IMR-90 (cell line): Measurements from ENCODE around the gene EPPIN. TPM values are rescaled to one million over a fixed set of nuclear protein-coding genes. Genes with fewer than 3 reads are reported as not detected.

Source experiments
- ATAC-seq: fragments of 200-7000 bp; cut with Tn5 transposase; 2 replicates; pipeline ENCODE4 v1.9.1; 2020; ENCODE audit warnings: low read depth, mild to moderate bottlenecking, moderate library complexity
- BruUV-seq: library from RNA; stranded (reverse); fragments of 400-500 nt; replicated peaks from 2 replicates; lab custom pipeline; 2021; lab: Mats Ljungman, UMichigan
- CTCF ChIA-PET: fragments of 300-600 bp; formaldehyde crosslinking; extraction: SDS; loops from one replicate; lab custom pipeline; 2021; ENCODE audit warnings: antibody characterized with exemption; lab: Yijun Ruan, JAX
- POLR2A ChIA-PET: fragments of 300-600 bp; sonication (Branson Sonifier 250); formaldehyde crosslinking; loops from one replicate; lab custom pipeline; 2022; ENCODE audit warnings: antibody characterized with exemption; ENCODE audit not compliant: unreplicated experiment; lab: Charles Lee
- DNase-seq: peaks from one replicate; pipeline ENCODE4 v3.0.0; 2013
- H2AFZ ChIP-seq: replicated peaks from 2 replicates; pipeline ENCODE3; 2013; ENCODE audit warnings: low read length, mild to moderate bottlenecking; ENCODE audit not compliant: poor library complexity
- H2AK5ac ChIP-seq: 2 replicates; pipeline ENCODE4 v1.6.1; 2013; ENCODE audit warnings: low read depth, low read length, inconsistent platforms
- H2AK9ac ChIP-seq: replicated peaks from 2 replicates; pipeline ENCODE3; 2013; ENCODE audit warnings: mild to moderate bottlenecking, low read depth, low read length, moderate library complexity; ENCODE audit not compliant: poor library complexity
- H2BK120ac ChIP-seq: 2 replicates; pipeline ENCODE4 v1.6.1; 2013; ENCODE audit warnings: low read depth, low read length, inconsistent platforms
- H2BK15ac ChIP-seq: 3 replicates; pipeline ENCODE4 v1.6.1; 2013; ENCODE audit warnings: low read depth, low read length, inconsistent platforms
- H2BK20ac ChIP-seq: 2 replicates; pipeline ENCODE4 v1.6.1; 2013; ENCODE audit warnings: low read depth, mild to moderate bottlenecking, inconsistent platforms, low read length, moderate library complexity
- H2BK5ac ChIP-seq: 2 replicates; pipeline ENCODE4 v1.6.1; 2013; ENCODE audit warnings: mild to moderate bottlenecking, low read depth, low read length, inconsistent platforms; ENCODE audit not compliant: poor library complexity, severe bottlenecking
- H3K14ac ChIP-seq: replicated peaks from 2 replicates; pipeline ENCODE4 v1.6.1; 2013; ENCODE audit warnings: low read depth, low read length, inconsistent platforms
- H3K18ac ChIP-seq: 2 replicates; pipeline ENCODE4 v1.6.1; 2013; ENCODE audit warnings: low read depth, low read length, control low read depth
- H3K23ac ChIP-seq: 2 replicates; pipeline ENCODE4 v1.6.1; 2013; ENCODE audit warnings: low read depth, low read length, inconsistent platforms
- H3K27ac ChIP-seq: 2 replicates; pipeline ENCODE4 v1.5.1; 2013; ENCODE audit warnings: mild to moderate bottlenecking, control low read depth, low read length; ENCODE audit not compliant: insufficient read depth
- H3K27me3 ChIP-seq: 2 replicates; pipeline ENCODE4 v1.6.1; 2013; ENCODE audit warnings: low read length; ENCODE audit not compliant: control insufficient read depth, insufficient read depth
- H3K36me3 ChIP-seq: 2 replicates; pipeline ENCODE4 v1.6.1; 2013; ENCODE audit warnings: low read length, mixed read lengths; ENCODE audit not compliant: control insufficient read depth, insufficient read depth
- H3K4ac ChIP-seq: 2 replicates; pipeline ENCODE4 v1.6.1; 2013; ENCODE audit warnings: low read depth, low read length, inconsistent platforms
- H3K4me1 ChIP-seq: 2 replicates; pipeline ENCODE4 v1.6.1; 2013; ENCODE audit warnings: low read length, mixed read lengths; ENCODE audit not compliant: control insufficient read depth, insufficient read depth
- H3K4me2 ChIP-seq: 2 replicates; pipeline ENCODE4 v1.6.1; 2013; ENCODE audit warnings: low read depth, mild to moderate bottlenecking, control low read depth, low read length, moderate library complexity
- H3K4me3 ChIP-seq: 2 replicates; pipeline ENCODE4 v1.5.1; 2013; ENCODE audit warnings: low read depth, mild to moderate bottlenecking, control low read depth, low read length, moderate library complexity; ENCODE audit not compliant: insufficient read depth
- H3K56ac ChIP-seq: 2 replicates; pipeline ENCODE4 v1.6.1; 2013; ENCODE audit warnings: low read length, inconsistent platforms; ENCODE audit not compliant: insufficient read depth; ENCODE audit errors: extremely low read depth
- H3K79me1 ChIP-seq, 2 experiments: 2 replicates each; pipeline ENCODE4 v1.6.1; 2013; ENCODE audit warnings: low read length in 2 of 2, inconsistent platforms in 1 of 2, low read depth in 1 of 2
- H3K9ac ChIP-seq: 2 replicates; pipeline ENCODE4 v1.6.1; 2013; ENCODE audit warnings: low read depth, low read length, control low read depth
- H3K9me1 ChIP-seq: 2 replicates; pipeline ENCODE4 v1.6.1; 2013; ENCODE audit warnings: low read length, inconsistent platforms; ENCODE audit not compliant: insufficient read depth
- H3K9me3 ChIP-seq: 2 replicates; pipeline ENCODE4 v1.6.1; 2013; ENCODE audit warnings: low read length; ENCODE audit not compliant: control insufficient read depth, insufficient read depth
- H4K20me1 ChIP-seq: 2 replicates; pipeline ENCODE4 v1.6.1; 2013; ENCODE audit warnings: low read length, inconsistent platforms; ENCODE audit not compliant: insufficient read depth
- H4K5ac ChIP-seq: 2 replicates; pipeline ENCODE4 v1.6.1; 2013; ENCODE audit warnings: mild to moderate bottlenecking, low read depth, low read length, control low read depth
- H4K8ac ChIP-seq, 2 experiments: 2 replicates each; pipeline ENCODE4 v1.6.1; 2013; ENCODE audit warnings: low read depth in 2 of 2, low read length in 2 of 2, control low read depth in 1 of 2, inconsistent platforms in 1 of 2
- H4K91ac ChIP-seq: 2 replicates; pipeline ENCODE4 v1.6.1; 2013; ENCODE audit warnings: low read depth, low read length, inconsistent platforms; ENCODE audit not compliant: insufficient read depth
- FOS ChIP-seq: fragments of 150-350 bp; IDR thresholded peaks from 2 replicates; pipeline ENCODE4 v1.6.1; 2016; ENCODE audit warnings: low read depth, low read length
- MAFK ChIP-seq: IDR thresholded peaks from 2 replicates; pipeline ENCODE4 v1.6.1; 2012; ENCODE audit warnings: low read depth, low read length, improper control_type of control experiment
- MAZ ChIP-seq: IDR thresholded peaks from 2 replicates; pipeline ENCODE4 v1.6.1; 2012; ENCODE audit warnings: low read depth, mild to moderate bottlenecking, low read length, improper control_type of control experiment, moderate library complexity, borderline replicate concordance
- RCOR1 ChIP-seq: IDR thresholded peaks from 2 replicates; pipeline ENCODE4 v1.6.1; 2012; ENCODE audit warnings: mild to moderate bottlenecking, low read length, improper control_type of control experiment; ENCODE audit not compliant: insufficient replicate concordance
- USF2 ChIP-seq: fragments of 150-350 bp; IDR thresholded peaks from 2 replicates; pipeline ENCODE4 v1.6.1; 2017; ENCODE audit warnings: mild to moderate bottlenecking, antibody characterized with exemption, low read length, low read depth
- WGBS, 2 experiments: methylation state at CpG; one replicate each; pipeline versions ENCODE4 v1.1.5 to v1.1.7; 2013; ENCODE audit warnings: missing lambda C conversion rate in 2 of 2; ENCODE audit not compliant: insufficient read length in 1 of 2; ENCODE audit errors: extremely low coverage in 2 of 2; 5-methylcytosine and 5-hydroxymethylcytosine counted together
- dilution Hi-C: fragments of 300-500 bp; cut with HindIII; formaldehyde crosslinking; loops from one replicate; pipeline ENCODE4 v1.14.3; 2018; ENCODE audit warnings: low sequenced_read_pairs; ENCODE audit not compliant: unreplicated experiment
- in situ Hi-C: fragments of 300-500 bp; cut with MboI; formaldehyde crosslinking; loops from 3 replicates; pipeline ENCODE4 v1.14.3; 2019; ENCODE audit warnings: low sequenced_read_pairs, inconsistent platforms, mixed read lengths
- intact Hi-C: fragments of 100-400 bp; cut with micrococcal nuclease; formaldehyde crosslinking; loops from 2 replicates; pipeline ENCODE4 v1.10.0; 2022
- polyA plus RNA-seq, 3 experiments: library from polyadenylated mRNA; depleted of rRNA; stranded (reverse); fragments of >200 nt; gene quantifications; 2 replicates each; pipeline ENCODE4 v1.2.3, GENCODE V29; 2012; ENCODE audit warnings: low replicate concordance in 1 of 3
- total RNA-seq: library from RNA; depleted of rRNA; stranded (reverse); fragments of >200 nt; gene quantifications from 2 replicates; pipeline ENCODE4 v1.2.3, GENCODE V29; 2012

EPPIN gene
- total and polyA plus RNA-seq, 2 of the 4 experiments (the other 2 are of a cell fraction) = not detected

GRCh38 chr20:45583502-45583901, 36.3 kb upstream of the EPPIN start:
- Histone ChIP-seq H3K4me1 (no peaks in the 10 kb centered on the region), H3K9me1 (no peaks in the 10 kb centered on the region), H2AK9ac (no peak overlapping the region), H3K4me3 (no peak overlapping the region), H3K9ac (no peak overlapping the region), H4K91ac (no peak overlapping the region), H2BK15ac (no peak overlapping the region), H3K18ac (no peak overlapping the region), H3K9me3 (no peaks in the 10 kb centered on the region), H2BK120ac (no peak overlapping the region), H3K27me3 (no peaks in the 10 kb centered on the region), H2AK5ac (no peak overlapping the region), H2AFZ (no peak overlapping the region), H2BK5ac (no peak overlapping the region), H4K8ac (no peak overlapping the region), H3K4ac (no peak overlapping the region), H3K27ac (no peak overlapping the region), H4K20me1 (no peaks in the 10 kb centered on the region), H3K36me3 (no peaks in the 10 kb centered on the region), H3K4me2 (no peak overlapping the region), H3K14ac (no peak overlapping the region), H3K79me1 (no peaks in the 10 kb centered on the region), H2BK20ac (no peak overlapping the region), H4K5ac (no peak overlapping the region), H3K56ac (no peak overlapping the region), H3K23ac (no peak overlapping the region)
- no peak for DNase-seq
- intact Hi-C loops (no loop called here), dilution Hi-C loops (no loop called here), in situ Hi-C loops (no loop called here)
- no TSS peak for BruUV-seq
- TF ChIP-seq RCOR1 = no peak
- no peak for TF ChIP-seq FOS
- no peak for TF ChIP-seq MAZ
- TF ChIP-seq MAFK = no peak
- no peak for TF ChIP-seq USF2
- no peak for ATAC-seq
- WGBS, 2 experiments = no CpG with 5 or more reads among the region's 3 CpGs
- ChIA-PET CTCF (interaction anchor here (1.4 kb wide), 1 partner anchor 46 kb away, joined by 4 read pairs; the partner anchor contains the start of gene WFDC10A), POLR2A (no interaction called here)
